HepG2 (cell line): Measurements from ENCODE around the gene GRB7. TPM values are rescaled to one million over a fixed set of nuclear protein-coding genes. Genes with fewer than 3 reads are reported as not detected.

Source experiments
- CEBPB ChIP-seq: IDR thresholded peaks from 2 replicates; pipeline ENCODE4 v1.6.1; 2011; ENCODE audit warnings: low read depth, low read length, improper control_type of control experiment, borderline replicate concordance
- HNF4A ChIP-seq: sonication (generic); formaldehyde crosslinking; IDR thresholded peaks from 2 replicates; pipeline ENCODE4 v1.4.0; 2020; ENCODE audit warnings: missing genetic modification reagents
- PRDM15 ChIP-seq: sonication (generic); formaldehyde crosslinking; IDR thresholded peaks from 2 replicates; pipeline ENCODE4 v1.4.0; 2020; ENCODE audit warnings: missing genetic modification reagents
- ZNF124 ChIP-seq: sonication (generic); formaldehyde crosslinking; IDR thresholded peaks from 2 replicates; pipeline ENCODE4 v1.4.0; 2020; ENCODE audit warnings: missing genetic modification reagents
- ZNF331 ChIP-seq: sonication (generic); formaldehyde crosslinking; IDR thresholded peaks from 2 replicates; pipeline ENCODE4 v1.4.0; 2020; ENCODE audit warnings: missing genetic modification reagents
- ZNF564 ChIP-seq: sonication (generic); formaldehyde crosslinking; IDR thresholded peaks from 2 replicates; pipeline ENCODE4 v1.8.1; 2023; ENCODE audit warnings: mild to moderate bottlenecking, missing genetic modification reagents
- ZNF597 ChIP-seq: sonication (generic); formaldehyde crosslinking; IDR thresholded peaks from 2 replicates; pipeline ENCODE4 v1.5.0; 2020; ENCODE audit warnings: missing genetic modification reagents
- ZNF7 ChIP-seq: IDR thresholded peaks from 2 replicates; pipeline ENCODE4 v1.6.1; 2016; ENCODE audit warnings: missing biosample characterization, missing genetic modification reagents
- polyA plus RNA-seq, 8 experiments: library from polyadenylated mRNA; depleted of rRNA in 3 of 8; stranded (reverse) in 7 of 8; unstranded in 1 of 8; fragments of >200 nt; fragmentation: Illumina TruSeq in 4 of 8; extraction: Trizol in 4 of 8; gene quantifications; 2 replicates each; pipeline versions ENCODE4 v1.2.1 to v1.2.3, GENCODE V29; 2011 to 2016; ENCODE audit warnings: low read depth in 4 of 8, missing spikeins in 1 of 8, mixed read lengths in 1 of 8; ENCODE audit not compliant: insufficient read depth in 1 of 8
- total RNA-seq, 5 experiments: library from RNA; depleted of rRNA; stranded (reverse); fragments of >200 nt; fragmentation: Illumina TruSeq; extraction: Trizol; gene quantifications; 2 replicates each; pipeline ENCODE4 v1.2.3, GENCODE V29; 2016; ENCODE audit warnings: low read depth in 1 of 5
- TF ChIP-seq, protein P1 (sequence below): sonication (generic); formaldehyde crosslinking; IDR thresholded peaks from 2 replicates; pipeline ENCODE4 v1.8.1; 2022; ENCODE audit warnings: low read depth, mild to moderate bottlenecking, missing genetic modification reagents
- TF ChIP-seq, protein P2 (sequence below), 2 experiments: sonication (generic) in 1 of 2; formaldehyde crosslinking in 1 of 2; IDR thresholded peaks; 2 replicates each; pipeline versions ENCODE4 v1.6.1 to v1.9.0; 2014 to 2022; ENCODE audit warnings: antibody characterized with exemption in 1 of 2, borderline replicate concordance in 1 of 2, inconsistent platforms in 1 of 2, low read depth in 1 of 2, missing genetic modification reagents in 1 of 2
- TF ChIP-seq, protein P3 (sequence below), 2 experiments: sonication (generic) in 1 of 2; formaldehyde crosslinking in 1 of 2; IDR thresholded peaks; 2 replicates each; pipeline versions ENCODE4 v1.5.1 to v1.6.1; 2011 to 2020; ENCODE audit warnings: borderline replicate concordance in 1 of 2, low read depth in 1 of 2, low read length in 1 of 2, mild to moderate bottlenecking in 1 of 2, missing genetic modification reagents in 1 of 2, moderate library complexity in 1 of 2

Gene GRB7
- total and polyA plus RNA-seq, 2 of the 13 experiments (the other 11 are each of a cell fraction or from before 2014, with no cell fraction given): 60.2 to 77.7 TPM

DNA sequence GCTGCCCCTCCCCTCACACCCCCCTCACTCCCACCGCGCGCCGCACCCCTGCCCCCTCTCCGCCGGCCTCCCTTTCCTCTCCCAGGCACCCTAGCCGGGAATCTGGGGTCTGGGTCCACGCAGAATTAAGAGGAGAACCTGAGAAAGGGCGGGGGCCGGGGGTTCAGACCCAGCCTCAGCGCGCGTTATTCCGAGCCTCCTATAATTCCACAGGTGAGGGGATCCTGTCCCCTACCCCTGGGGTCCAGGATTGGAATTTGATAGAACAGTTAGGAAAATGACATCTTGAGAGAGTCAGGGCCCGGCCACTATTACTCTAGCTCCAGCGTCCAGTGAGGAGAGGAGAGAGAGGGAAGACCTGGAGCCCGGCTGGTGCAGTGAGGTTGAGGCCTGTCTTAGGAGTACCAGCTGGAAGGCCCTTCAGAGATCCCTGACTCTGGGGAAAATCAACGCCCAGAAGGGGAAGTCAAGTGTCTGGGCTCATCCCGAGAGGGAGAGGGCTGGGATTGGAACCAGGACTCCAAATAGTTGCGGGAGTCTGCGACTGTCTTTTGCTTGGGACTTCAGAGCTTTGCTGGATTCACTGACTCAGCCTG, 17.3 kb downstream of the GRB7 start (continued):
- TF ChIP-seq, protein P1, sequence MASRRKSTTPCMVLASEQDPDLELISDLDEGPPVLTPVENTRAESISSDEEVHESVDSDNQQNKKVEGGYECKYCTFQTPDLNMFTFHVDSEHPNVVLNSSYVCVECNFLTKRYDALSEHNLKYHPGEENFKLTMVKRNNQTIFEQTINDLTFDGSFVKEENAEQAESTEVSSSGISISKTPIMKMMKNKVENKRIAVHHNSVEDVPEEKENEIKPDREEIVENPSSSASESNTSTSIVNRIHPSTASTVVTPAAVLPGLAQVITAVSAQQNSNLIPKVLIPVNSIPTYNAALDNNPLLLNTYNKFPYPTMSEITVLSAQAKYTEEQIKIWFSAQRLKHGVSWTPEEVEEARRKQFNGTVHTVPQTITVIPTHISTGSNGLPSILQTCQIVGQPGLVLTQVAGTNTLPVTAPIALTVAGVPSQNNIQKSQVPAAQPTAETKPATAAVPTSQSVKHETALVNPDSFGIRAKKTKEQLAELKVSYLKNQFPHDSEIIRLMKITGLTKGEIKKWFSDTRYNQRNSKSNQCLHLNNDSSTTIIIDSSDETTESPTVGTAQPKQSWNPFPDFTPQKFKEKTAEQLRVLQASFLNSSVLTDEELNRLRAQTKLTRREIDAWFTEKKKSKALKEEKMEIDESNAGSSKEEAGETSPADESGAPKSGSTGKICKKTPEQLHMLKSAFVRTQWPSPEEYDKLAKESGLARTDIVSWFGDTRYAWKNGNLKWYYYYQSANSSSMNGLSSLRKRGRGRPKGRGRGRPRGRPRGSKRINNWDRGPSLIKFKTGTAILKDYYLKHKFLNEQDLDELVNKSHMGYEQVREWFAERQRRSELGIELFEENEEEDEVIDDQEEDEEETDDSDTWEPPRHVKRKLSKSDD (CRISPR knock-in tag): no peak
- TF ChIP-seq PRDM15 (CRISPR knock-in tag): peak; percentile 90
- no peak for TF ChIP-seq ZNF564 (CRISPR knock-in tag)
- TF ChIP-seq CEBPB: no peak
- TF ChIP-seq, protein P2, sequence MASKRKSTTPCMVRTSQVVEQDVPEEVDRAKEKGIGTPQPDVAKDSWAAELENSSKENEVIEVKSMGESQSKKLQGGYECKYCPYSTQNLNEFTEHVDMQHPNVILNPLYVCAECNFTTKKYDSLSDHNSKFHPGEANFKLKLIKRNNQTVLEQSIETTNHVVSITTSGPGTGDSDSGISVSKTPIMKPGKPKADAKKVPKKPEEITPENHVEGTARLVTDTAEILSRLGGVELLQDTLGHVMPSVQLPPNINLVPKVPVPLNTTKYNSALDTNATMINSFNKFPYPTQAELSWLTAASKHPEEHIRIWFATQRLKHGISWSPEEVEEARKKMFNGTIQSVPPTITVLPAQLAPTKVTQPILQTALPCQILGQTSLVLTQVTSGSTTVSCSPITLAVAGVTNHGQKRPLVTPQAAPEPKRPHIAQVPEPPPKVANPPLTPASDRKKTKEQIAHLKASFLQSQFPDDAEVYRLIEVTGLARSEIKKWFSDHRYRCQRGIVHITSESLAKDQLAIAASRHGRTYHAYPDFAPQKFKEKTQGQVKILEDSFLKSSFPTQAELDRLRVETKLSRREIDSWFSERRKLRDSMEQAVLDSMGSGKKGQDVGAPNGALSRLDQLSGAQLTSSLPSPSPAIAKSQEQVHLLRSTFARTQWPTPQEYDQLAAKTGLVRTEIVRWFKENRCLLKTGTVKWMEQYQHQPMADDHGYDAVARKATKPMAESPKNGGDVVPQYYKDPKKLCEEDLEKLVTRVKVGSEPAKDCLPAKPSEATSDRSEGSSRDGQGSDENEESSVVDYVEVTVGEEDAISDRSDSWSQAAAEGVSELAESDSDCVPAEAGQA (IDR thresholded peaks at IDR 0.05; ENCODE audit: low read depth): no peak
- TF ChIP-seq, protein P2 (CRISPR knock-in tag; IDR thresholded peaks at IDR 0.05; ENCODE audit: borderline replicate concordance): no peak
- no peak for TF ChIP-seq HNF4A
- TF ChIP-seq ZNF331 (CRISPR knock-in tag): no peak
- TF ChIP-seq, protein P3, sequence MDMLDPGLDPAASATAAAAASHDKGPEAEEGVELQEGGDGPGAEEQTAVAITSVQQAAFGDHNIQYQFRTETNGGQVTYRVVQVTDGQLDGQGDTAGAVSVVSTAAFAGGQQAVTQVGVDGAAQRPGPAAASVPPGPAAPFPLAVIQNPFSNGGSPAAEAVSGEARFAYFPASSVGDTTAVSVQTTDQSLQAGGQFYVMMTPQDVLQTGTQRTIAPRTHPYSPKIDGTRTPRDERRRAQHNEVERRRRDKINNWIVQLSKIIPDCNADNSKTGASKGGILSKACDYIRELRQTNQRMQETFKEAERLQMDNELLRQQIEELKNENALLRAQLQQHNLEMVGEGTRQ (IDR thresholded peaks at IDR 0.05; ENCODE audit: low read depth, low read length): no peak
- TF ChIP-seq, protein P3 (CRISPR knock-in tag; IDR thresholded peaks at IDR 0.05; ENCODE audit: borderline replicate concordance): no peak
- TF ChIP-seq ZNF124 (CRISPR knock-in tag): no peak
- 0 out of 2 replicates have a peak, but pooled peaks have one; percentile 32 for TF ChIP-seq ZNF597 (CRISPR knock-in tag)
- no peak for TF ChIP-seq ZNF7 (CRISPR knock-in tag)
